Endothelial cell of umbilical vein (primary cell): ENCODE measurements around the gene KRT74.

Experiments used
- EZH2 ChIP-seq: IDR thresholded peaks from 2 replicates; pipeline ENCODE4 v1.6.1; 2012; ENCODE audit warnings: borderline replicate concordance, low read depth, mild to moderate bottlenecking, moderate library complexity, low read length, inconsistent platforms; ENCODE audit not compliant: severe bottlenecking
- MYC ChIP-seq: IDR thresholded peaks from one replicate; pipeline ENCODE4 v1.6.1; 2011; ENCODE audit warnings: mild to moderate bottlenecking, low read depth, low read length
- POLR2A ChIP-seq: IDR thresholded peaks from 2 replicates; pipeline ENCODE4 v1.6.1; 2012; ENCODE audit warnings: low read depth, mild to moderate bottlenecking, control low read depth, low read length
- TF ChIP-seq, protein P1 (sequence below), 2 donors: IDR thresholded peaks; 1 replicate in 1 of 2; 2 replicates in 1 of 2; pipeline ENCODE4 v1.5.1; 2011; ENCODE audit warnings: low read length in 2 of 2, mild to moderate bottlenecking in 2 of 2, moderate library complexity in 2 of 2, control low read depth in 1 of 2, inconsistent platforms in 1 of 2, low read depth in 1 of 2; ENCODE audit not compliant: insufficient read depth in 1 of 2; ENCODE audit errors: extremely low read depth in 1 of 2
- TF ChIP-seq, protein P2 (sequence below): IDR thresholded peaks from 2 replicates; pipeline ENCODE4 v1.6.1; 2011; ENCODE audit not compliant: insufficient read depth, insufficient read length

DNA sequence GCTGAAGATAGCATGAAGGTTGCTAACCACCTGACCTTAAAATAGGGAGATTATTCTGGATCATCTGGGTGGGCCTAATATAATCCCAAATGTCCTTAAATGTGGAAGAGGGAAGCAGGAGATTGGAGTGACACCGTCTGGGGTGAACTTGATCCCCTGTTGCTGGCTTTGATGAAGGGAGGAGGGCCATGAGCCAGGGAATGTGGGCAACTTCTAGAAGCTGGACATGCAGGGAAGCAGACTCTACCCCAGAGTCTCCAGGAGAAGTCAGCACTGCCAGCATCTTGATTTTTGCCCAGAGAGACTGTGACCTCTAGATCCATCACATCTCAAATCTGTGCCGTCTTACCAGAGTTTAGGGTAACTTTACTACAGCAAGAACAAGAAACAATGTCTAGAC, 44.2 kb downstream of the KRT74 start:
- TF ChIP-seq, protein P1, sequence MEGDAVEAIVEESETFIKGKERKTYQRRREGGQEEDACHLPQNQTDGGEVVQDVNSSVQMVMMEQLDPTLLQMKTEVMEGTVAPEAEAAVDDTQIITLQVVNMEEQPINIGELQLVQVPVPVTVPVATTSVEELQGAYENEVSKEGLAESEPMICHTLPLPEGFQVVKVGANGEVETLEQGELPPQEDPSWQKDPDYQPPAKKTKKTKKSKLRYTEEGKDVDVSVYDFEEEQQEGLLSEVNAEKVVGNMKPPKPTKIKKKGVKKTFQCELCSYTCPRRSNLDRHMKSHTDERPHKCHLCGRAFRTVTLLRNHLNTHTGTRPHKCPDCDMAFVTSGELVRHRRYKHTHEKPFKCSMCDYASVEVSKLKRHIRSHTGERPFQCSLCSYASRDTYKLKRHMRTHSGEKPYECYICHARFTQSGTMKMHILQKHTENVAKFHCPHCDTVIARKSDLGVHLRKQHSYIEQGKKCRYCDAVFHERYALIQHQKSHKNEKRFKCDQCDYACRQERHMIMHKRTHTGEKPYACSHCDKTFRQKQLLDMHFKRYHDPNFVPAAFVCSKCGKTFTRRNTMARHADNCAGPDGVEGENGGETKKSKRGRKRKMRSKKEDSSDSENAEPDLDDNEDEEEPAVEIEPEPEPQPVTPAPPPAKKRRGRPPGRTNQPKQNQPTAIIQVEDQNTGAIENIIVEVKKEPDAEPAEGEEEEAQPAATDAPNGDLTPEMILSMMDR (IDR thresholded peaks at IDR 0.05; ENCODE audit: extremely low read depth in 1 of 2, insufficient read depth in 1 of 2, low read depth in 1 of 2, low read length in 2 of 2), result no peak
- TF ChIP-seq POLR2A, result no peak
- no peak for TF ChIP-seq EZH2
- TF ChIP-seq, protein P2, sequence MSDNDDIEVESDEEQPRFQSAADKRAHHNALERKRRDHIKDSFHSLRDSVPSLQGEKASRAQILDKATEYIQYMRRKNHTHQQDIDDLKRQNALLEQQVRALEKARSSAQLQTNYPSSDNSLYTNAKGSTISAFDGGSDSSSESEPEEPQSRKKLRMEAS, result no peak
- no peak for TF ChIP-seq MYC
